Endodermal cell (in vitro differentiated cells): ENCODE measurements around the gene TUBGCP6. TPM values are rescaled to one million over a fixed set of nuclear protein-coding genes. Genes with fewer than 3 reads are reported as not detected.
"Not testable (repeated sequence)": the region's sequence is repeated elsewhere in the genome, so short reads cannot be mapped to it uniquely, and the experiment has no call there.

Source experiments
- DNase-seq: peaks from one replicate; pipeline ENCODE4 v3.0.0-alpha.2; 2017
- H3K27ac ChIP-seq: 2 replicates; pipeline ENCODE4 v1.5.1; 2013; ENCODE audit warnings: mild to moderate bottlenecking, low read depth, low read length, moderate library complexity
- H3K27me3 ChIP-seq: 2 replicates; pipeline ENCODE4 v1.6.1; 2013; ENCODE audit warnings: mild to moderate bottlenecking, low read length, moderate library complexity; ENCODE audit not compliant: insufficient read depth, control insufficient read depth, poor library complexity, severe bottlenecking
- H3K36me3 ChIP-seq: 2 replicates; pipeline ENCODE4 v1.7.0; 2013; ENCODE audit warnings: mild to moderate bottlenecking, low read length, moderate library complexity; ENCODE audit not compliant: control insufficient read depth, insufficient read depth
- H3K4me1 ChIP-seq: one replicate; pipeline ENCODE4 v1.7.0; 2013; ENCODE audit warnings: low read length; ENCODE audit not compliant: control insufficient read depth, insufficient read depth
- H3K4me3 ChIP-seq: 2 replicates; pipeline ENCODE4 v1.5.1; 2013; ENCODE audit warnings: mild to moderate bottlenecking, low read length, moderate library complexity
- H3K9ac ChIP-seq: 2 replicates; pipeline ENCODE4 v1.6.1; 2013; ENCODE audit warnings: mild to moderate bottlenecking, low read length, moderate library complexity; ENCODE audit not compliant: poor library complexity, severe bottlenecking; ENCODE audit errors: extremely low read depth
- H3K9me3 ChIP-seq: 2 replicates; pipeline ENCODE4 v1.6.1; 2013; ENCODE audit warnings: mild to moderate bottlenecking, low read length, moderate library complexity; ENCODE audit not compliant: control insufficient read depth
- H3K27ac Mint-ChIP-seq: 2 replicates; pipeline ENCODE4 v1.8.0; 2020; ENCODE audit warnings: mixed read lengths
- H3K27me3 Mint-ChIP-seq: 2 replicates; pipeline ENCODE4 v1.8.0; 2021; ENCODE audit warnings: mild to moderate bottlenecking, mixed read lengths; ENCODE audit not compliant: insufficient read depth
- H3K36me3 Mint-ChIP-seq: 2 replicates; pipeline ENCODE4 v1.8.0; 2020; ENCODE audit warnings: low read depth, mixed read lengths
- H3K4me1 Mint-ChIP-seq: 2 replicates; pipeline ENCODE4 v1.8.0; 2020; ENCODE audit warnings: mixed read lengths
- H3K4me3 Mint-ChIP-seq: 2 replicates; pipeline ENCODE4 v1.8.0; 2020; ENCODE audit warnings: mild to moderate bottlenecking, moderate library complexity, mixed read lengths
- H3K9me3 Mint-ChIP-seq: 2 replicates; pipeline ENCODE4 v1.8.0; 2020; ENCODE audit warnings: mild to moderate bottlenecking, mixed read lengths
- WGBS, 2 experiments: methylation state at CpG; one replicate each; pipeline versions ENCODE4 v1.1.5 to v1.1.7; 2013; ENCODE audit warnings: missing lambda C conversion rate in 2 of 2, mixed read lengths in 1 of 2; ENCODE audit not compliant: insufficient coverage in 1 of 2, insufficient read length in 1 of 2; 5-methylcytosine and 5-hydroxymethylcytosine counted together
- total RNA-seq, 2 donors: library from RNA; stranded (reverse); fragmentation: NEBNext Ultra II Directional in 1 of 2; extraction: Animal tissue kit (Norgen Biotek cat#: 25700) in 1 of 2; gene quantifications; 2 replicates in 1 of 2; 3 replicates in 1 of 2; pipeline ENCODE4 v1.2.1, GENCODE V29; 2021
- TF ChIP-seq, protein P1 (sequence below): fragments of 200-600 bp; sonication (generic); conservative IDR thresholded peaks from 2 replicates; pipeline ENCODE4 v1.5.0; 2021; ENCODE audit warnings: antibody characterized with exemption, mild to moderate bottlenecking

The TUBGCP6 gene
- total RNA-seq, 2 donors from 2014 or later = 43.7 to 46.0 TPM

GRCh38 chr22:50170453-50171318 lies 74.1 kb downstream of the TUBGCP6 start, which contains the start of gene PANX2:
Gene PANX2, plus strand, starts transcription at chr22:50170731. Its CDS starts 0 bp downstream, at chr22:50170731.
- WGBS, 2 experiments = 6 to 16% methylated on average over 31 to 86 of the region's 105 CpGs
- no peaks in the 10 kb centered on the region for H3K36me3 ChIP-seq
- TF ChIP-seq, protein P1, sequence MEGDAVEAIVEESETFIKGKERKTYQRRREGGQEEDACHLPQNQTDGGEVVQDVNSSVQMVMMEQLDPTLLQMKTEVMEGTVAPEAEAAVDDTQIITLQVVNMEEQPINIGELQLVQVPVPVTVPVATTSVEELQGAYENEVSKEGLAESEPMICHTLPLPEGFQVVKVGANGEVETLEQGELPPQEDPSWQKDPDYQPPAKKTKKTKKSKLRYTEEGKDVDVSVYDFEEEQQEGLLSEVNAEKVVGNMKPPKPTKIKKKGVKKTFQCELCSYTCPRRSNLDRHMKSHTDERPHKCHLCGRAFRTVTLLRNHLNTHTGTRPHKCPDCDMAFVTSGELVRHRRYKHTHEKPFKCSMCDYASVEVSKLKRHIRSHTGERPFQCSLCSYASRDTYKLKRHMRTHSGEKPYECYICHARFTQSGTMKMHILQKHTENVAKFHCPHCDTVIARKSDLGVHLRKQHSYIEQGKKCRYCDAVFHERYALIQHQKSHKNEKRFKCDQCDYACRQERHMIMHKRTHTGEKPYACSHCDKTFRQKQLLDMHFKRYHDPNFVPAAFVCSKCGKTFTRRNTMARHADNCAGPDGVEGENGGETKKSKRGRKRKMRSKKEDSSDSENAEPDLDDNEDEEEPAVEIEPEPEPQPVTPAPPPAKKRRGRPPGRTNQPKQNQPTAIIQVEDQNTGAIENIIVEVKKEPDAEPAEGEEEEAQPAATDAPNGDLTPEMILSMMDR = no peak
- no peaks in the 10 kb centered on the region for H3K4me1 ChIP-seq
- peak; percentile 74 for DNase-seq
- H3K27me3 Mint-ChIP-seq = peaks cover 34% of the 10 kb centered on the region
- no peaks in the 10 kb centered on the region for H3K36me3 Mint-ChIP-seq
- peak within 1 kb of the TSS; percentile 75 for H3K4me3 Mint-ChIP-seq
- peaks cover 25% of the 10 kb centered on the region for H3K27me3 ChIP-seq
- no peak within 1 kb of the TSS for H3K9ac ChIP-seq
- no peaks in the 10 kb centered on the region for H3K4me1 Mint-ChIP-seq
- H3K9me3 ChIP-seq = no peaks in the 10 kb centered on the region
- H3K27ac ChIP-seq = no peak within 1 kb of the TSS
- peak within 1 kb of the TSS; percentile 52 for H3K27ac Mint-ChIP-seq
- H3K9me3 Mint-ChIP-seq = peaks cover 3% of the 10 kb centered on the region
- peak within 1 kb of the TSS; percentile 69 for H3K4me3 ChIP-seq

DNA sequence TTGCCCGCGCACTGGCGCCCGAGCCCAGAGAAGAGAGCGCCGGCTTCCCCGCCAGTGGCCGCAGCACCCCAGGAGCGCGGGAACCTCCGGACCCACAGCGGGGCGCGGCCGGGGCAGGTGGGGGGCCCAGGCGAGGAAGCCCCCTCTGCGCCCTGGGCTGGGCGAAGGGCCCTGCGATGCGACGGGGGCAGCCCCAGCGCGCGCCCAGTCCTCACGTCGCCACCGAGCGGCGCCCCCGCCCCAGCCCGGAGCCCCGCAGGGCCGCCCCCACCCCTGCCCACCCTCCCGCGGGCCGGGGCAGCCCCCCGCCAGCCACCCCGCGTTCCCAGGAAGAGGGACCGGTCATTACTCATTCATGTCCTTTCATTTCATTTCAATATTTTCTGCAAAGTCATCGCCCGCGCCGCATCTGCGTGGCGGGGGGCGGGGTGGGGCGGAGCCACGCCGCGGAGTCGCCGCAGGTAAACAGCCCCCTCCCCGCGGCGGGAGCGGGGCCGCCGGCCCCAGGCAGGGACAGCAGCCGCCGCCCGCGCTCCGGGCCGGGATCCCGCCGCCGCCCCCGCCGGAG lies 75.0 kb downstream of the TUBGCP6 start:
- H3K9ac ChIP-seq = no peak overlapping the region
- H3K4me3 ChIP-seq = no peak overlapping the region

GRCh38 chr22:50169181-50169759 lies 75.6 kb downstream of the TUBGCP6 start:
- Mint-ChIP-seq H3K9me3 (peaks cover 3% of the 10 kb centered on the region), H3K4me3 (peak overlapping the region; percentile 75), H3K36me3 (no peaks in the 10 kb centered on the region), H3K4me1 (no peaks in the 10 kb centered on the region), H3K27me3 (peaks cover 34% of the 10 kb centered on the region), H3K27ac (no peak overlapping the region)
- 29 to 33% methylated on average over 3 to 30 of the region's 36 CpGs for WGBS, 2 experiments
- no peaks in the 10 kb centered on the region for H3K9me3 ChIP-seq
- no peak overlapping the region for H3K4me3 ChIP-seq
- H3K4me1 ChIP-seq = no peaks in the 10 kb centered on the region
- no peaks in the 10 kb centered on the region for H3K36me3 ChIP-seq
- H3K27me3 ChIP-seq = peaks cover 25% of the 10 kb centered on the region
- TF ChIP-seq, protein P1 = no peak
- no peak overlapping the region for H3K9ac ChIP-seq
- H3K27ac ChIP-seq = no peak overlapping the region
- no peak for DNase-seq

More for the DNA sequence above, 75.0 kb downstream of the TUBGCP6 start:
- Mint-ChIP-seq H3K27me3 (peaks cover 34% of the 10 kb centered on the region), H3K9me3 (peaks cover 3% of the 10 kb centered on the region), H3K36me3 (no peaks in the 10 kb centered on the region), H3K4me3 (peak overlapping the region; percentile 75), H3K4me1 (no peaks in the 10 kb centered on the region), H3K27ac (no peak overlapping the region)
- no peaks in the 10 kb centered on the region for H3K36me3 ChIP-seq
- H3K4me1 ChIP-seq = no peaks in the 10 kb centered on the region
- whole genome bisulfite sequencing, 2 experiments = 0% methylated on average over 64 of the region's 70 CpGs; no CpG with 5 or more reads in 1 of the 2 experiments
- DNase-seq = peak; percentile 78
- no peak overlapping the region for H3K27ac ChIP-seq
- TF ChIP-seq, protein P1 = peak; percentile 27
- H3K9me3 ChIP-seq = no peaks in the 10 kb centered on the region
- H3K27me3 ChIP-seq = peaks cover 25% of the 10 kb centered on the region

- not testable (repeated sequence) for H3K27ac Mint-ChIP-seq, H3K27ac ChIP-seq, H3K9me3 Mint-ChIP-seq, H3K36me3 Mint-ChIP-seq, H3K36me3 ChIP-seq, H3K4me1 Mint-ChIP-seq, DNase-seq, H3K4me1 ChIP-seq, H3K4me3 ChIP-seq, H3K9me3 ChIP-seq, H3K9ac ChIP-seq
- H3K4me3 Mint-ChIP-seq = peak overlapping the region; percentile 75
- WGBS, 2 experiments = 85% methylated on average over 5 of the region's 5 CpGs; no CpG with 5 or more reads in 1 of the 2 experiments
- peaks cover 34% of the 10 kb centered on the region for H3K27me3 Mint-ChIP-seq
- H3K27me3 ChIP-seq = peaks cover 25% of the 10 kb centered on the region
Measured at GRCh38 chr22:50168490-50169180, 76.2 kb downstream of the TUBGCP6 start.
